Activated CD8-positive, alpha-beta memory T cell treated with anti-CD3 and anti-CD28 coated beads for 1 hour (primary cell): Measurements from ENCODE around the gene DIRAS1.
A peak's percentile ranks its signal among the peaks of the same experiment; 100 is the strongest.
"Not testable (repeated sequence)": the region's sequence is repeated elsewhere in the genome, so short reads cannot be mapped to it uniquely, and the experiment has no call there.

Experiments
- DNase-seq, 2 donors: peaks; one replicate each; pipeline ENCODE4 v3.0.0-alpha.2; 2020; ENCODE audit warnings: low read depth in 1 of 2; ENCODE audit errors: extremely low read depth in 1 of 2

The DIRAS1 gene

DNA sequence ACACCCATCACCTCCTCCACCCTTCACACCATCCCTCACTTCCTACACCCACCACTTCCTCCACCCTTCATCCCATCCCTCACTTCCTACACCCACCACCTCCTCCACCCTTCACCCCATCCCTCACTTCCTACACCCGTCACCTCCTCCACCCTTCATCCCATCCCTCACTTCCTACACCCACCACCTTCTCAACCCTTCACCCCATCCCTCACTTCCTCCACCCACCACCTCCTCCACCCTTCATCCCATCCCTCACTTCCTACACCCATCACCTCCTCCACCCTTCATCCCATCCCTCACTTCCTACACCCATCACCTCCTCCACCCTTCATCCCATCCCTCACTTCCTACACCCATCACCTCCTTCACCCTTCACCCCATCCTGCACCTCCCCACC is 7.1 kb downstream of the DIRAS1 start:
- not testable (repeated sequence) for DNase-seq

DNA sequence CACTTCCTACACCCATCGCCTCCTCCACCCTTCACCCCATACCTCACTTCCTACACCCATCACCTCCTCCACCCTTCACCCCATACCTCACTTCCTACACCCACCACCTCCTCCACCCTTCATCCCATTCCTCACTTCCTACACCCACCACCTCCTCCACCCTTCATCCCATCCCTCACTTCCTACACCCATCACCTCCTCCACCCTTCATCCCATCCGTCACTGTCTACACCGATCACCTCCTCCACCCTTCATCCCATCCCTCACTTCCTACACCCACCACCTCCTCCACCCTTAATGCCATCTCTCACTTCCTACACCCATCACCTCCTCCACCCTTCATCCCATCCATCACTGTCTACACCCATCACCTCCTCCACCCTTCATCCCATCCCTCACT is 8.0 kb downstream of the DIRAS1 start:
- DNase-seq = not testable (repeated sequence)

DNA sequence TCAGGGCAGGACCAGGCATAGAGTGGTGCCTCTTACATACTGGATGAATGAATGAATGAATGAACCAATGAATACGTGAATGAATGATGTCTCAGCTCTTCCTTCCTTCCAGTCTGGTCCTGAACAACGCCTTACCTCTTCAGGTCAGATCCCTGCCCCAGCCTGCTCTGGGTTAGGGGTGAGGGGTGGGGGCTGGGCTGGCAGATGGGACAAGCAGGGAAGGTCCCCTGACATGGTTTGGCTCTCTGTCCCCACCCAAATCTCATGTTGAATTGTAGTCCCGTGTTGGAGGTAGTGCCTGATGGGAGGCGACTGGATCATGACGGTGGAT is 9.3 kb downstream of the DIRAS1 start:
- DNase-seq = no peak

DNA sequence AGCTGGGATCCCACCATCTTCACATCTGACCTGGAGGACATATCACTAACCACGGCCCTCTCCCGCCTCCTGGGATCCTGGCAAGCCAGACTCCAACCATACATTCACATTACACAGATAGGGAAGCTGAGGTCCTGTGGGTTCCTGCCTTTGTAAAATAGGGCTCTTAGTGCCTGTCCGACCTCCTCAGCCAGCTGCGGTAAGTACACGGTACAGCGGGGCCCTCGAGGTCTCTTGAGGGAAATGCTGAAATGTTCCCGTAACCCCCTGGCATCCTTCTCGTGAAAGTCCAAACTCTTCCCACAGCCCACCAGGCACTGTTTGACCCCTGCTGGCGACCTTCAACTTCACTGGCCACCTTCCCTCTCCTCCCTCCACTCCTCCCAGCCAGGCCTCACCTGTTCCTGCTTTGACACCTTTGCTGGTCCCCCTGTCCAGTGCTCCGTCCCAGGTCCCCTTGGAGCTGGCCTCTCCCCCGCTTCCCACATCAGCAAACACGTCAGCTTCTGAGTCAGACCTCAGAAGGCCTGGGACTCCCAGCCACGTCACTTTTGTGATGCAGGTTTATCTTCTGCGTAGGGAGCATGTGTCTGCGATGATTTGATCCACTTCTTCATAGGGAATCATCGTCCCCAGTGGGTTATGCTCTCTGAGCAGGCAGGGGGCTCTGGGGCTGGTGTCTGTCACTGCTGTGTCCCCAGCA is 9.8 kb downstream of the DIRAS1 start:
- DNase-seq = no peak

DNA sequence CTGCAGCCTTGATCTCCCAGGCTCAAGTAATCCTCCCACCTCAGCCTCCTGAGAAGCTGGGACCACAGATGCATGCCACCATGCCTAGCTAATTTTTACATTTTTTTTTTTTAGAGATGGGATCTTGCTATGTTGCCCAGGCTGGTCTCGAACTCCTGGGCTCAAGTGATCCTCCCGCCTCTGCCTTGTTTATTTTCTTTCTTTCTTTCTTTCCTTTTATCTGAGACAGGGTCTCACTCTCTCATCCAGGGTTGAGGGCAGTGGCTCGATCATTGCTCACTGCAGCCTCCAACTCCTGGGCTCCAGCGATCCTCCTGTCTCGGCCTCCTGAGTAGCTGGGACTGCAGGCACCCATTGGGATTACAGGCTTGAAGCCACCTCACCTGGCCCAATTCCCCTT is 14.9 kb downstream of the DIRAS1 start:
- DNase-seq = no peak

DNA sequence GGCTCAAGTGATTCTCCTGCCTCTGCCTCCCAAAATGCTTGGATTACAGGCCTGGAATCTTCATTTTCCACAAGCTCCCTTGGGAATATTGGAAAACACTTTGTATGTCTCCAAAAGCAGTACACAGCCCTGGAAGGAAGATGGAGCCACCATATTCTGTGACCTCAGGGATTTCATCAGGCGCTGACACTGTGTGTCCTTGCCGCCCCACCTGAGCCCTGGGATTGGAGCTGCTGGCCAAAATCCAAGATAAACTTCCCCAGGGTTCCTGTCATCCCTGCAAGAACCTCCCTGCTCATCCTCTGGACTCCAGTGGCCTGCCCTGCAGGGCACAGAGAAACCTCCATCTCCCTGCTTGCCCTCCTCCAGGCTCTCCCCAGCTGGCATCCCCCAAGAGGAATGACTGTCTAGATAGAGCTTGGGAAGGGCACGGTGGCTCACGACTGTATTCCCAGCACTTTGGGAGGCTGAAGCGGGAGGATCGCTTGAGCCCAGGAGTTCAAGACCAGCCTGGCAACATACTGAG is 17.4 kb downstream of the DIRAS1 start:
- no peak for DNase-seq

DNA sequence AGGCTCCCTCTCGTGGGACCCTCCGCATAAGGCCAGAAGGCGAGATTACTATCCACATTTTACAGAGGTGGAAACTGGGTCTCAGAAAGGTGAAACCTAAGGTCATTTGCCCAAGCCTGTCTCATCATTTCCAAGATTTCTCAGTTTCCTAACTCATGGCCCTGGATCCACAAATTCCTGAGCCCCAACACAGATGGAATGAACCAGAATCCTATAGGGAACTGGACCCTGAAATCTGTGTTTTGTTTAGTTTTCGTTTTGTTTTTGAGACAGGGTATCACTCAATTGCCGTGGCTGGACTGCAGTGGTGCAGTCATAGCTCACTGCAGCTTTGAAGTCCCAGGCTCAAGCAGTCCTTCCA is 18.1 kb downstream of the DIRAS1 start:
- no peak for DNase-seq

DNA sequence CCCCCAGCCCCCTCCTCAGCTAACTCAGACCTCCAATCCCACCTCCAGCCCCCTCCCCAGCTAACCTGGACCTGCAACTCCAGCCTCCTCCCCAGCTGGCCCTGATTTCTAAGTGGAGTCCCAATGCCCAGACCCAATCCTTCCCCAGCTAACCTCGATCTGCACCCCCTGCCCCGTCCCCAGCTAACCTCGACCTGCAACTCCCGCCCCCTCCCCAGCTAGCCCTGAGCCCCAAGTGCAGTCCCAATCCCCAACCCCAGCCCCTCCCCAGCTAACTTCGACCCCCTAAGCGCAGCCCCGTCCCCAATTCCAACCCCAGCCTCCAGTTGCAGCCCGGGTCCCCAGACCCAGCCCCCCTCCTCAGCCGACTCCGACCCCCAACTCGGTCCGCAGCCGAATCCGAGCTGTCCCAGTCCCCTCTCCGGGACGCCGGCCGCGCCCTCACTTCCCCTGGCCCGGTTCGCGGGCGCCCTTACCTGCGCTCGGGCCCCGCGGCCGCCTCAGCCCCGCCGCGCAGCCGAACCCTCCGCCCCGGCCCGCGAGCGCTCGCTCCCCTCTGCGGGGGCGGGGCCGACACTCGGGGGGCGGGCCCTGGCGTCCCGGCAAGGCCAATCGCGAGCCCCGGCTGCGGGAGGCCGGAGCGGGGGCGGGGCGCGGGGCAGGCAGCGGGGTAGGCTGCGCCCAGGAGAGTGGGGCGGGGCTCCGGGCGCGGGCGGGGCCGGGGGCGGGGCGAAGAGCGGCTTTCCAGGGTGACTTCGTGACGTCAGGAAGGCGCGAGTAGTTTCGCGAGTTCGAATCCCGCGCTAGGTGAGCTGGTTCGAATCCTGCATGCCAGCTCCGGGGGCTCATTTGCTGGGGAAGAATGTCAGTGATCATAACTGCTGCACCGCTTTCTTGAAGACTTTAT is 18.7 kb downstream of the DIRAS1 start, which contains the start of gene GNG7:
GNG7 (minus strand) TSS at position 525 of the 907 bp plus-strand sequence. CDS start 182,006 bp downstream, outside the sequence.
- DNase-seq = peak; percentile 87 to 92

DNA sequence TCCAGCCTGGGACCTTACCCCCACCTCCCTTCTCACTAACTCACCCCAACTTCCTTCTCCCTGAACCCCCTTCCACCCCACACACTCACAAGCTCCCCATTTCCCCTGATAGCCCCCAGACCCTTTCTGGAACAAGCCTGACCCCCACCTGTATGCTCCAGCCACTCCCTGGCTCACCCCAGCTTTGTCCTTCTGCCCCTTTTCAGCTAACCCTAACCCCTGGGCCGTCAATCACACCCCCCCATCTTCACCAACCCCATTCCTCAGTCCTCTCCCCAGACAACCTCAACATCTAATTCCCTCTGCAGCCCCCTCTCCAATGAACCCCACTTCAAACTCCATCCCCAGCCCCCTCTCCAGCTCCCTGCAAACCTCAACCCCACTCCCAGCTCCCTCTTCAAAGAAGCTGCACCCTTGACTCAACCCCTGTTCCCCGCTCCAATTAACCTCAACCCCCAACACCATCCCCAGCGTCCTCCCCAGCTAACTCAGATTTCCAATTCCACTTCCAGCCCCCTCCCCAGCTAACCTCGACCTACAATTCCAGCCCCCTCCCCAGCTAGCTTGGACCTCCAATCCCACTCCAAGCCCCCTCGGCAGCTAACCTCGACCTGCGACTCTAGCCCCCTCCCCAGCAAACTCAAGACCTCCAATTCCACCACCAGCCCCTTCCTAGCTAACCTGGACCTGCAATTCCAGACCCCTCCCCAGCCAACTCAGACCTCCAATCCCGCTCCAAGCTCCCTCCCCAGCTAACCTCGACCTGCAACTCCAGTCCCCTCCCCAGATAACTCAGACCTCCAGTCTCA is 19.6 kb downstream of the DIRAS1 start:
- no peak for DNase-seq

DNA sequence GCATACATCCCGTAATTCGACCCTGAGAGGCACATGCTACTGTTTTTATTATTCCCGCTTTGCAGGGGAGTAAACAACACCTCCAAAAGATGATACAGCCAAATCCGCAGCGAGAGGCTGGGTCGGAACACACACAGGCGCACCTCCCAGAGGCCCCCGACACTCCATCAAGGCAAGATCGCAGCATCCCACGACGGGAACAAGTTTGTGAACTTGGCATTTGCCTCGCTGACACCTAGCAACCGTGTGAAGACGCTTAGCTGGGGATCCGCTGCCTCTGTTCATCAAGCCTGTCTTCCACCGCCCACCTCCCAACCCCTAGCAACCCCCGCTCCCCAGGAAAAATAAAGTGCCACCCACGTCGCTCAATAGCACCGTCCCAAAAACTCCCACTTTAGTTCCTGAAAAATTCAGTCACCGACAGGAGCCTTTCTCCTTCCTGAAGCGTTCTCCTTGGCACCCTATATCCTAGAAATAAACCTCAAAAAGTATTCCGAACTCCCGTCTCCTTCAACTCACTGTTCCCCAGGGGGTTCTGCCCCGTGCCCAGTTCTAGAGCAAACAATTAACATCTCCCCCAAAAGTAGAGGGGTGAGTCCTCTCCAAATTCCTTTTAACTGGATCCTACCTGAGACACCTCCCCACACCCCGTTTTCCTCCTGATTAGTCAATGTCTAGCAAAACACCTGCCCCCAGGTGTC is 20.4 kb downstream of the DIRAS1 start:
- no peak for DNase-seq

DNA sequence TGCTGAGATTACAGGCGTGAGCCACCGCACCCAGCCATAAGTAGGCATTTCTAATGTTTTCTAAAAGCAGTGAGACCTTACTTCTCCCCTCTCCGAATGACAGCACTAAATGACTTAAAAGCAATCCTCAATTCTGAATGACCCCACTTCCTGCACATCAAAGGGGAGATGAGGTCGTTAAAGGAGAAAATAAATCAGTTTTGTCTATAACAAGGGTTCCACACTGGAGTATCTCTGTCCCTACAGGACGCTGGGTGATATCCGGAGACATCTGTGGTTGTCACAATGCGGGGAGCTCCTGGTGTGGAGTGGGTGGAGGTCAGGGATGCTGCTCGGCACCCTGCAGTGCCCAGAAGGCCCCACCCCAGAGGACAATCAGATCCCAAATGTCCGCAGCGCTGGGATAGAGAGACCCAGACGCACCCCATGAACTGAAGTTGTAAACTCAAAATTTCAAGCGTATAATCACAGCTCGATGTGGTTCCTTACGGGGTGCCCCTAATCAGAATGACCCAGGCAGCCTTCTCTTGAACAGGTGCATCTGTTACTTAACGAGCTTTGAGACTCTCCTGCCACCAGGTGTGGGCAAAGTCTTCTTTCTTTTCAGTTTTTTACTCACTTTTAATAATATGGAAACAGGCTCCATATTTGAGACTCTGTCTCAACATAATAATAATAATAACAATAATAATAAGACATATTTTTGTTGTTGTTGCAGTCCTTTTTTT is 21.6 kb downstream of the DIRAS1 start:
- DNase-seq = no peak

DNA sequence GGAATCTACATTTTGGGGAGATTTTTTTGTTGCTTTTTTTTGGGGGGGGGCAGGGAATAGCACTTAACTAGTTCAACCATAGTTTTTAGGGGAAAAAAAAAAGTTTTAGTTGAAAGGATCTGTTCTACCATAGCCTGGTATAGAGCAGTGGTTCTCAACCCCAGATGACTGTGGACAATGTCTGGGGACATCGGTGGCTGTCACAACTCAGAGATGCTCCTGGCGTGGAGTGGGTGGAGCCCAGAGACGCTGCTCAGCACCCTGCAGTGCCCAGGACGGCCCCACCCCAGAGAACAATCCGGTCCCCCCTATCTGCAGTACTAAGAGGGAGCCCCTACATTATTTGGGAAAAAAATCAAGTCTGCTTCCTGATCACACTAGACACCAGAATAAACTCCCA is 27.0 kb downstream of the DIRAS1 start:
- DNase-seq = no peak

DNA sequence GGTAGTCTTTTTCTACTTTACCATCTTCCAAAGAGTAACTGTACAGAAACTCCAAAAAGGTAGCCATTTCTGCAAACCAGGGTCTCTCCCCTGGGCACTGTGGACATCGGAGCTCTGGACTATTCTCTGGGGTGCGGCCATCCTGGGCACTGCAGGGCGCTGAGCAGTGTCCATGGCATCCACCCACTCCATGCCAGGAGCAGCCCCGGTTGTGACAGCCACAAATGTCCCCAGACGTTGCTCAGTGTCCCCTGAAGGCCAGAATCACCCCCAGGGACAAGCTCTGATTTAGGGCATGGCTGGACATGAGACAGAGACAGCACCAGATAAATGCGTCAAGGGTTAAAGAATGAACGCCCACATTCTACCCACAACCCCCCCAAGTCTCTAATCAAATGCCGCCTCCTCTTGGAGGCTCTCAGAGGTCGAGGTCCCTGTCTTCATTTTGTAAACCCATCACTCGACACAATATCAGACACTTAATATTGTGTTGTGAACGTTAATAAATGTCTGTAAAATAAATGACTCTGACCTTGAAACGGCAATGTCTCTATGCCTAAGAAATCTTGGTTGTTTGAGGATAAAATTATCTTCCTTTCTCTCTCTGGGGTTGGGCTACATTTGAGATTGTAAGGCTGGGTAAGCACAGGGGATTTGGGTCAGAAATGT is 27.5 kb downstream of the DIRAS1 start:
- no peak for DNase-seq

DNA sequence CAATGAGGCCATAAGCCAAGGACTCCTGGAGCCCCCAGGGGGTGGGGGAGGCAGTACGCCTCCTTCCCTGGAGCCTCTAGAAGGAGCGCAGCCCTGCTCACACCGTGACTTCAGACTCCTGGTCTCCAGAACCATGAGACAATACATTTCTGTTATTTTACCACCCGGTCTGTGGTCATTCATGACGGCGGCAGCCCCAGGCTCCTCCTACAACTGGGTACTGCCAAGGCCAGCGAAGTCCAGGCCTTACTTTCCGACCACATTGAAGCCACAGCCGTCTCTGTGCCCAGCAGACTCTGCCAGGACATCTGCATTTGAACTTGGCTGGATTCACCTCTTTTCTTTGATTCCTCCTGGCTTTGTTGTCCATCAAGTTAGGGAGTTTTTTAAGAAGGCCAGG is 29.2 kb downstream of the DIRAS1 start:
- DNase-seq = no peak

DNA sequence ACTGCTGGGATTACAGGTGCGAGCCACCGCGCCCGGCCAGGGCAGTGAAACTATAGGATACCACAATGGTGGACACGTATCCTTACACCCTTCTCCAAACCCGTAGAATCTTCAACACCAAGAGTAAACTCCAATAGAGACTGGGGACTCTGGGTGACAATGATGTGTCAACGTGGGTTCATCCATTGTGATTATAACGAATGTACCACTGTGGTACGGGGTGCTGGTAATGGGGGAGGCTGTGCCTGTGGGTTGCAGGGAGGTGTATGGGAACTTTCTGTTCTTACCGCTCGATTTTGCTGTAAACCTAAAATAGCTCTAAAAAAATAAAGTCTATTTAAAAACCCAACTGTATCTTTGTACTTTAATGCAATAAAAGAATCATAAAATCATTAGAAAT is 30.3 kb downstream of the DIRAS1 start:
- DNase-seq = no peak

DNA sequence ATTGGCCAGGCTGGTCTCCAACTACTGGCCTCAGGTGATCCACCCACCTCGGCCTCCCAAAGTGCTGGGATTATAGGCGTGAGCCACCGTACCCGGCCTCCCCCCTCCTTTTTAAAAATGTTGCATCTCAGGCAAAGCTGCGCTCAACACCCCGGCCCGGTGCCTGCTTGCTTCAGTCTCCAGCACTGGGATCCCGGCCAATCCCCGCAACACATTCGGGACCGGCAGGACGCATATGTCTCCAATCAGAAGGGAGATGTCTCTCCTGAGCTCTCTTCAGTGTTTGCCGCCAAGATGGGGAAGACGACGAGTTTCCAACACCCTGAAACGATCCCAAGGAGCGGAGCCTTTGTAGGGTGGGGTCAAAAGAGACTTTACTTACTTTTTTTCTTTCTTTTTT is 34.8 kb downstream of the DIRAS1 start:
- no peak for DNase-seq

DNA sequence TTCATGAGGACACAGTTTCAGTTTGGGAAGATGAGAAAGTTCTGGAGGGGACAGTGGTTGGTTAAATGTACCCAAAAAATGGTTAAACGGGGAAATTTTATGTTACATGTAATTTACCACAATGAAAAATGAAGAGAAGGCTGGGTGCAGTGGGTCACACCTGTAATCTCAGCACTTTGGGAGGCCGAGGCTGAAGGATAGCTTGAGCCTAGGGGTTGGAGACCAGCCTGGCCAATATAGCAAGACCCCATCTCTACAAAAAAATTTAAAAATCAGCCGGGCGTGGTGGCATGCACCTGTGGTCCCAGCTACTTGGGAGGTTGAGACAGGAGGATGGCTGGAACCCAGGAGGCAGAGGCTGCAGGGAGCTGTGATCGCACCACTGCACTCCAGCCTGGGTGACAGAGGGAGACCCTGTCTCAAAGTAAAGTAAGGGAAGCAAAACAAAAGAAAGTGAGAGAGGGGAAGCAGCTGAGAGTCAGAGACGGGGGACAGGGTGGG is 35.9 kb downstream of the DIRAS1 start:
- DNase-seq = no peak

DNA sequence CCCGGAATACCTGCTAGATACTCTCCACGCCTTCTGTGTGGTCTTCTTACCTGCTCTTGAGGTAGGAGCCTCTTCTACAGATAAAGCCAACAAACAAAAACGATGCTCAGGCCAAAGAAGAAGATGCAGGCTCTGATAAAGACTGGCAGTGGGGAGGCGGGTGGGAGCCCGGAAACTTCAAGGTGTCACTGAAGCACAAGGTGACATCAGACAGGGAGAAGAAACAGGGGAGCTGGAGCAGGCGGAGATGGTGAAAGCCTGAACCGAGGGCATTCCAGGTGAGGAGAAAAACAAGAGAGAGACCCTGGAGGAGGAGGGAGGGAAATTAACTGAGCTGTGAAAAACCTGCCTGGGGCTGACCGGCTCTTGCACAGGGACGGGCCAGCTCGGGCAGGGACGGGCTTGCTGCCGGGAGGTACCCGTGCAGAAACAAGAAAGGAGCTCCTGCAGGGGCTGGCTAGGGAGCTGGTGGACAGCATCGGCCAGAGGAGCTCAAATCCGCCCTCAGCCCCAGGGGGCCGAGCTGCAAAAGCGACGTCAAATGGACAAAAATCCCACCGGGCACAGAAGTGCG is 37.7 kb downstream of the DIRAS1 start:
- no peak for DNase-seq

DNA sequence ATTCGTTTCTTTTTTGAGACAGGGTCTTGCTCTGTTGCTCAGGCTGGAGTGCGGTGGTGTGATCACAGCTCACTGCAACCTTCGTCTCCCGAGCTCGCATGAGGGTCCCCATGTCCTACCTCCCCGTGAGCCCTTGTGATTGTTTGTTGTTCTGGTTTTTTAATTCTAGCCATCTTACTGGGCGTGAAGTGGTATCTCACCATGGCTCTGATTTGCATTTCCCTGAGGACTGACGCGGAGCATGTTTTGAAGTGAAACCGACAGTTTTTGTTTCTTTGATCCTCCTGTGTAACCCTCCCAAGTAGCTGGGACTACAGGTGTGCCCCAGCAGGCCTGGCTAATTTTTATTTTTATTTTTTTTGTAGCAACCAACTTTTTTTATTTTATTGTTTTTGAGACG is 40.4 kb downstream of the DIRAS1 start:
- DNase-seq = no peak
